ENCODE results near the gene KDM5A. TPM values are rescaled to one million over a fixed set of nuclear protein-coding genes. Genes with fewer than 3 reads are reported as not detected.

Gene KDM5A
- total and polyA plus RNA-seq, 12 donors = 5.5 to 104 (median 58.3) TPM

GRCh38 chr12:242496-242895, 146.6 kb downstream of the KDM5A start:
- no peak for TF ChIP-seq CTCF (IDR thresholded peaks at IDR 0.05)
- TF ChIP-seq POLR2A (IDR thresholded peaks at IDR 0.05) = no peak
- WGBS, 4 donors = 85 to 93% (median 88%) methylated on average over 15 of the region's 15 CpGs
- intact Hi-C loops (cut with DNase I) = no loop called here
- no peak overlapping the region for H3K27ac ChIP-seq
- no peaks in the 10 kb centered on the region for H3K4me1 ChIP-seq (replicated peaks in 1 of 2)
- peak in 1 of 7 donors; percentile 36 for DNase-seq
- no peak overlapping the region for H3K4me3 ChIP-seq
- no peaks in the 10 kb centered on the region for H3K9me3 ChIP-seq (replicated peaks in 1 of 3)
- no peaks in the 10 kb centered on the region for H3K36me3 ChIP-seq (replicated peaks in 1 of 2)
- H3K27me3 ChIP-seq = no peaks in the 10 kb centered on the region

- TF ChIP-seq CTCF (IDR thresholded peaks at IDR 0.05) (no peak), POLR2A (IDR thresholded peaks at IDR 0.05) (no peak)
- Histone ChIP-seq H3K9me3 (replicated peaks in 1 of 3) (no peaks in the 10 kb centered on the region), H3K36me3 (replicated peaks in 1 of 2) (no peaks in the 10 kb centered on the region), H3K4me1 (replicated peaks in 1 of 2) (no peaks in the 10 kb centered on the region), H3K27ac (no peak overlapping the region), H3K27me3 (no peaks in the 10 kb centered on the region), H3K4me3 (no peak overlapping the region)
- WGBS, 4 donors = 88 to 91% (median 89%) methylated on average over 9 of the region's 9 CpGs
- DNase-seq = peak in 1 of 7 donors; percentile 4
- intact Hi-C loops (cut with DNase I) = no loop called here
Measured at GRCh38 chr12:241266-241665, 147.9 kb downstream of the KDM5A start.

- WGBS, 4 donors = 81 to 88% (median 87%) methylated on average over 9 of the region's 9 CpGs
- intact Hi-C loops (cut with DNase I) = no loop called here
Measured at GRCh38 chr12:240566-240965, 148.6 kb downstream of the KDM5A start.

GRCh38 chr12:238736-239398, 150.3 kb downstream of the KDM5A start:
- Histone ChIP-seq H3K27me3 (no peaks in the 10 kb centered on the region), H3K9me3 (replicated peaks in 1 of 3) (no peaks in the 10 kb centered on the region), H3K36me3 (replicated peaks in 1 of 2) (no peaks in the 10 kb centered on the region), H3K27ac (no peak overlapping the region), H3K4me1 (replicated peaks in 1 of 2) (no peaks in the 10 kb centered on the region), H3K4me3 (no peak overlapping the region)
- 62 to 87% (median 77%) methylated on average over 18 to 19 of the region's 19 CpGs for WGBS, 4 donors
- intact Hi-C loops (cut with DNase I) = no loop called here
- DNase-seq = peak in 1 of 7 donors; percentile 14
- TF ChIP-seq POLR2A (IDR thresholded peaks at IDR 0.05) = no peak
- no peak for TF ChIP-seq CTCF (IDR thresholded peaks at IDR 0.05)

More at GRCh38 chr12:240566-240965, 148.6 kb downstream of the KDM5A start:
- H3K36me3 ChIP-seq (replicated peaks in 1 of 2) = no peaks in the 10 kb centered on the region
- DNase-seq = peak in 1 of 7 donors; percentile 20
- TF ChIP-seq CTCF (IDR thresholded peaks at IDR 0.05) = no peak
- no peak for TF ChIP-seq POLR2A (IDR thresholded peaks at IDR 0.05)
- H3K27me3 ChIP-seq = no peaks in the 10 kb centered on the region
- no peaks in the 10 kb centered on the region for H3K4me1 ChIP-seq (replicated peaks in 1 of 2)
- H3K4me3 ChIP-seq = no peak overlapping the region
- no peaks in the 10 kb centered on the region for H3K9me3 ChIP-seq (replicated peaks in 1 of 3)
- no peak overlapping the region for H3K27ac ChIP-seq

Data from adrenal gland (tissue), 12 donors.